GM18951 (cell line): ENCODE results near the gene ADCY9.

ENCODE experiments used
- POLR2A ChIP-seq: IDR thresholded peaks from 4 replicates; pipeline ENCODE4 v1.6.1; 2011; ENCODE audit warnings: mild to moderate bottlenecking; ENCODE audit not compliant: insufficient read length, insufficient read depth; ENCODE audit errors: extremely low read depth
- in situ Hi-C: fragments of 300-500 bp; cut with MboI; formaldehyde crosslinking; loops from one replicate; pipeline ENCODE4 v1.12.0; 2022; ENCODE audit warnings: low sequenced_read_pairs, mixed read lengths, inconsistent platforms; ENCODE audit not compliant: unreplicated experiment

The ADCY9 gene

GRCh38 chr16:4034963-4035362, 81.3 kb downstream of the ADCY9 start:
- TF ChIP-seq POLR2A = no peak
- in situ Hi-C loops = no loop called here

- in situ Hi-C loops = no loop called here
- no peak for TF ChIP-seq POLR2A
Measured at GRCh38 chr16:4033951-4034350, 82.3 kb downstream of the ADCY9 start.

GRCh38 chr16:4032768-4033167, 83.5 kb downstream of the ADCY9 start:
- TF ChIP-seq POLR2A = no peak
- in situ Hi-C loops = no loop called here

GRCh38 chr16:4028144-4028543, 88.1 kb downstream of the ADCY9 start:
- no peak for TF ChIP-seq POLR2A
- in situ Hi-C loops = no loop called here

DNA sequence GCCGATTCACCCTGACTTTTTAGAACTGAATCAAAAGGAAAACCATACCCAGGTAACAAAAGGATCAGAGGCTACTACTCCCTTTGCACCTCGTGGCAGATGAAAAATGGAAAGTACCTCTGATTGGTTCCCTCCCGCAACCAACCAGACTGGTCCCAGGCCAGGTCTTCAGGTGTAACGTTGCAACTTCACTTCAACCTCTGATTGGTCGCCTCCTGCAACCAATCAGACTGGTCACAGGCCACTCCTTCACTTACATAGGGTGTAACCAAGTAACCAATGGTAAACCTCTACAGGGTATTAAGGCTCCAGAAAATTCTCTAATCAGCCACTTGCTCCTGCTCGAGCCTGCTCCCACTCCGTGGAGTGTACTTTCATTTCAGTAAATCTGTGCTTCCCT, 89.4 kb downstream of the ADCY9 start:
- TF ChIP-seq POLR2A = no peak
- in situ Hi-C loops = no loop called here

- in situ Hi-C loops = no loop called here
- no peak for TF ChIP-seq POLR2A
Measured at GRCh38 chr16:4025428-4025827, 90.8 kb downstream of the ADCY9 start.

DNA sequence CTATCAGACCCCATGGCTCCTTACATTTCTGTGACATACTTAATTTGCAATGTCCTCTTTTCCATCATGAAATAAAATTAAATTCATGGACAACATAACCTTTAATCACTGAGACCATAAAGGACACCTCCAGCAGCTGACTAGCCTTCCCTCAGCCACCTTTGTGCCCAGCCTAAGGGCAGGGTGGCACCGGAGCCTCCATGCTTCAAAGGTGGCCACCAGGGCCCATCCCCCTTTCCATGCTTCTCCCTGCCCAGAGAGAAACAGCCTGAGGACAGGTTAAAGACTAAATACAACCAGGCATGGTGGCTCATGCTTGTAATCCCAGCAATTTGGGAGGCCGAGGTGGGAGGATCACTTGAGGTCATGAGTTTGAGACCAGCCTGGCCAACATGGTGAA, 94.3 kb downstream of the ADCY9 start:
- TF ChIP-seq POLR2A = no peak
- in situ Hi-C loops = no loop called here

GRCh38 chr16:4021070-4021779, 95.0 kb downstream of the ADCY9 start:
- no peak for TF ChIP-seq POLR2A
- in situ Hi-C loops = no loop called here

DNA sequence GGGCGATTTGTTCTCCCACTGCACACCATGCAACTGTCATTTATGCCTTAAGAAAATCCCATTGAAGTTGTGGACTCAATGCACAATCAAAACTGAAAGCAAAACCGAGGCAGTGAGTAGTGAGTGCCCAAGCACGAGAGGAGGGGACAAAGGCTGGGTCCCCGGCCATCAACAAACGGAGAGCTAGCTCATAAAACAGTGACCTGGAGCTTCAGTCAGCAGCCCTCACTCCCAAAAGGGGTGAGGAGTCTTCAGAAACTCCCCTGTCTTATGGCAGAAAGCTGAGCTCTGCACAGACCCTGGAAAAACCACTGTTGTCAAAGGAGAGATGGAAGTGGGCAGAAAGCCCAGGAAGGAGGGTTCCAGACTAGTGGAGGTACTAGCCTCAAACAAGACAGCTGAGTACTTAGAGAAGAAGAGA, 96.9 kb downstream of the ADCY9 start:
- in situ Hi-C loops = no loop called here
- no peak for TF ChIP-seq POLR2A

GRCh38 chr16:4018391-4018790, 97.9 kb downstream of the ADCY9 start:
- in situ Hi-C loops = no loop called here
- TF ChIP-seq POLR2A = no peak

DNA sequence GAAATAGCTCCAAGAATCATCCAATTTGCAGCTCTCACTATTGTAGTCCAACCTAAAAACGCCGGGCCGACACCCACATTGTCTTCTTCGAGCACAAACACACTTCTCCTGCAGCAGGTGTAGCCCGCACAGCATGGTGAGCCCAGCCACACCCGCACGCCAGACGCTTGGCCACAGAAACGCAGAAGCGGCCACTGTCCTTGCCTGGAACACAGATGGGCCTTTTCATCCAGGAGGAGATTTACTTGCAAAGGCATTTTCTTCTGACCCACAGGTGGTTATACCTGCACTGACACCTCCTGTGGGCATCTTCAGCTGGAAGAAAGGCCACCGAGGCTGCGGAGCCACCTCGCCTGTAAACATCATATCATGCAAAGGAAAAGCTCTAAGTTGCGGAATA, 98.4 kb downstream of the ADCY9 start:
- in situ Hi-C loops = no loop called here
- no peak for TF ChIP-seq POLR2A

DNA sequence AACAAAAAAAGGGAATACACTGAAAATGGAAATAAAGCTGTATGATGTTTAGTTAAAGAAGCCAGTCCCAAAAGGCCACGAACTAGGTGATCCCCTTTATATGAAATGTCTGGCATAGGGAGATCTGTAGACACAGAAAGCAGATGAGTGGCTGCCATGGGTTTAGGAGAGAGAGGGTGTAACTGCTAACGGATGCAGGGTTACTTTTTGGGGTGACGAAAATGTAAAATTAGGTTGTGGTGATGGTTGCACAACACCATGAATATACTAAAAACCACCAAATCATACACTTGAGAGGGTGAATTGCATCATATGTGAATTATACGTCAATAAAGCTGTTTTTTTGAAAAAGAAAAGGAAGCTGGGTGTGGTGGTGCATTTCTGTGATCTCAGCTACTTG, 99.6 kb downstream of the ADCY9 start:
- TF ChIP-seq POLR2A = no peak

DNA sequence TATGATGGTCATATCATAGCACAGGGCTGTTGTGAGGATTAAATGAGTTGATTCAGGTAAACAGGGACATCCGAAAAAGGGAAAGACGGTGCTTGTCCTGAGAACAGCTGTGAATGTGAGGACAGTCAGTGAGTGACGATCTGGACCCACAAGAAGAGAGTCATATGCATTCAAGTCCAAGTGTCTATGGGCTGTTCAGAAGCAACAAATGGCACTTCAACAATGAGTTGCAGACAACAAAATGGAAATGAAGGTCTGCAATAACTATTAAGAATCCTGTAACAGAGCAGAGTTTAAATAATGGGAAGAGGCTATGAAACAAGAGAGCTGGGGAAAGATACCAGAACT, 100.3 kb downstream of the ADCY9 start:
- in situ Hi-C loops = no loop called here
- TF ChIP-seq POLR2A = no peak

More for the DNA sequence above, 99.6 kb downstream of the ADCY9 start:
- in situ Hi-C loops = no loop called here

DNA sequence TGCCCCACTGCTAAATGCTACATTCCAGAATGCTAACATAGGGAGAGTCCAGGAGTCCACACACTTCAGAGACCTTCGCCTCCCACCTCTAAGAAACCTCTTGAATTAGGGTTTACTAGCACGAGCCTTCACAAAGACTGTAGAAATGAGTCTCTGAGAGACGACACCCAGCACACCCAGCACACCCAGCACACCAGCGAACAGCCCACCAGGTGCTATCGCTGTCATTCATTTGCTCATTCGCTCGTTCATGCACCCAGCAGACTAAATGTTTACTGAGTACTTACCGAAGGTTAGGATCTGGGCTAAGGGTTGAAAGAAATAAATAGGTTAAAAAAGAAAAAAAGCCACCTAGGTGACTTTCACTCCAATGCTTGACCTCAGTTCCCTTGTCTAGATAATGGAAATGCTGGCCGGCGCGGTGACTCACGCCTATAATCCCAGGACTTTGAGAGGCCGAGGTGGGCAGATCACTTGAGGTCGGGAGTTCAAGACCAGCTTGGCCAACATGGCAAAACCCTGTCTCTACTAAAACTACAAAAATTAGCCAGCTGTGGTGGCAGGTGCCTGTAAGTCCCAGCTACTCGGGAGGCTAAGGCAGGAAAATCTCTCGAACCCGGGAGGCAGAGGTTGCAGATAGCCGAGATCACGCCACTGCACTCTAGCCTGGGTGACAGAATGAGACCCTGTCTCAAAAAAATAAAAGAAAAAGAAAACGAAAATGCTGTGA, 100.8 kb downstream of the ADCY9 start:
- TF ChIP-seq POLR2A = no peak
- in situ Hi-C loops = no loop called here
